Measurements from ENCODE around the gene CTPS1.

Gene CTPS1

GRCh38 chr1:40987439-40988276 is 8.2 kb downstream of the CTPS1 start:
- H3K36me3 ChIP-seq (ENCODE audit: control insufficient read depth, insufficient read depth, low read length) = peaks cover 30% of the 10 kb centered on the region
- no peaks in the 10 kb centered on the region for H3K27me3 ChIP-seq (replicated peaks; ENCODE audit: control insufficient read depth, insufficient read depth, low read length)
- DNase-seq (ENCODE audit: extremely low read depth, insufficient read length) = no peak
- TF ChIP-seq CTCF (IDR thresholded peaks at IDR 0.05; ENCODE audit: insufficient read depth, low read length, poor library complexity, severe bottlenecking) = no peak
- no peak overlapping the region for H3K4me3 ChIP-seq (replicated peaks; ENCODE audit: low read depth, low read length)

GRCh38 chr1:40988280-40988679 is 8.8 kb downstream of the CTPS1 start:
- TF ChIP-seq CTCF (IDR thresholded peaks at IDR 0.05; ENCODE audit: insufficient read depth, low read length, poor library complexity, severe bottlenecking) = no peak
- no peak overlapping the region for H3K4me3 ChIP-seq (replicated peaks; ENCODE audit: low read depth, low read length)
- DNase-seq (ENCODE audit: extremely low read depth, insufficient read length) = no peak
- H3K36me3 ChIP-seq (ENCODE audit: control insufficient read depth, insufficient read depth, low read length) = peaks cover 32% of the 10 kb centered on the region
- no peaks in the 10 kb centered on the region for H3K27me3 ChIP-seq (replicated peaks; ENCODE audit: control insufficient read depth, insufficient read depth, low read length)

- no peak for TF ChIP-seq CTCF (IDR thresholded peaks at IDR 0.05; ENCODE audit: insufficient read depth, low read length, poor library complexity, severe bottlenecking)
- Histone ChIP-seq H3K27me3 (replicated peaks; ENCODE audit: control insufficient read depth, insufficient read depth, low read length) (no peaks in the 10 kb centered on the region), H3K36me3 (ENCODE audit: control insufficient read depth, insufficient read depth, low read length) (peaks cover 32% of the 10 kb centered on the region), H3K4me3 (replicated peaks; ENCODE audit: low read depth, low read length) (no peak overlapping the region)
- DNase-seq (ENCODE audit: extremely low read depth, insufficient read length) = no peak
Observed at GRCh38 chr1:40989066-40989465, 9.6 kb downstream of the CTPS1 start.

- no peak for TF ChIP-seq CTCF (IDR thresholded peaks at IDR 0.05; ENCODE audit: insufficient read depth, low read length, poor library complexity, severe bottlenecking)
- H3K27me3 ChIP-seq (replicated peaks; ENCODE audit: control insufficient read depth, insufficient read depth, low read length) = no peaks in the 10 kb centered on the region
- H3K4me3 ChIP-seq (replicated peaks; ENCODE audit: low read depth, low read length) = no peak overlapping the region
- peaks cover 30% of the 10 kb centered on the region for H3K36me3 ChIP-seq (ENCODE audit: control insufficient read depth, insufficient read depth, low read length)
- DNase-seq (ENCODE audit: extremely low read depth, insufficient read length) = no peak
Observed at GRCh38 chr1:40997096-40997495, 17.6 kb downstream of the CTPS1 start.

- TF ChIP-seq CTCF (IDR thresholded peaks at IDR 0.05; ENCODE audit: insufficient read depth, low read length, poor library complexity, severe bottlenecking) = no peak
- no peaks in the 10 kb centered on the region for H3K27me3 ChIP-seq (replicated peaks; ENCODE audit: control insufficient read depth, insufficient read depth, low read length)
- peaks cover 32% of the 10 kb centered on the region for H3K36me3 ChIP-seq (ENCODE audit: control insufficient read depth, insufficient read depth, low read length)
- no peak for DNase-seq (ENCODE audit: extremely low read depth, insufficient read length)
- H3K4me3 ChIP-seq (replicated peaks; ENCODE audit: low read depth, low read length) = no peak overlapping the region
Observed at GRCh38 chr1:40998668-40999067, 19.2 kb downstream of the CTPS1 start.
